Measurements from ENCODE around the gene XPR1. TPM values are rescaled to one million over a fixed set of nuclear protein-coding genes. Genes with fewer than 3 reads are reported as not detected.
A peak's percentile ranks its signal among the peaks of the same experiment; 100 is the strongest.

Gene XPR1
- total and polyA plus RNA-seq, 2 of the 8 experiments (the other 6 are each of a cell fraction or from before 2014, with no cell fraction given), result 28.6 to 43.9 TPM

DNA sequence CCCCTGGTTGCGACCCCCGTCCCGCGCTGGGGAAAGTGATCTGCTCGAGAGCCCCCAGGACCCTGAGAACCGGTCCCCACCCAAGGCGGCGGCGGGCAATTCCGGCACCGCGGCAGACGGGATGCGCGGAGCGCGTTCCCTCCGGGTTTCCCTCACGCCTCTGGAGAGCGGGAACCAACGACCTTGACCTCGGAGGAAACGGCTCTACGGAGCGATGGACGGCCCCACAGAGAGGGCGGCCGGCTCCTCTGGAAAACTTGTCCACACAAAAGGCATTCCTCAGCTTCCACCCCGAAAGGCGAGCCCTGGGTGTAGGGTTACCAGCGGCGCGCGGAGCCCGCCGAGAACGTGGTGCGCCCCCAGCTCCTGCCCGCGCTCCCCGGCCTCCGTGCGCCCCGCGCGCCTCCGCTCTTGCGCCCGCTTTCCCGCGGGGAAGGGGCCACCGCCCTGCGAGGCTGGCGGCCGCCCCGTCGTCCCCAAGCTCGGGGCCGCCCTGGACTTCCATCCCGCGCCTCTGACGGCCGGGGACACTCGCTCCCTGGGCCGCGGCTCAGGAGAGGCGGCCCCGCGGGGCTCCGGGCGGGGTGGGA is 280.5 kb downstream of the XPR1 start (continued):
- TF ChIP-seq CHD2 (IDR thresholded peaks at IDR 0.05; ENCODE audit: low read length) (no peak), TEAD4 (IDR thresholded peaks at IDR 0.05; ENCODE audit: low read depth, low read length) (no peak), TBP (IDR thresholded peaks at IDR 0.05; ENCODE audit: low read depth, low read length) (peak; percentile 50; the same call in 1 of the 2 replicates), CBX8 (IDR thresholded peaks at IDR 0.05; ENCODE audit: borderline replicate concordance, low read depth, low read length) (no peak), RXRA (IDR thresholded peaks at IDR 0.05; ENCODE audit: insufficient read depth, low read depth, low read length) (no peak), SP4 (IDR thresholded peaks at IDR 0.05; ENCODE audit: low read length) (no peak), EP300 (IDR thresholded peaks at IDR 0.05; ENCODE audit: borderline replicate concordance in 1 of 2, low read depth in 2 of 2, low read length in 2 of 2) (no peak), POU5F1 (IDR thresholded peaks at IDR 0.05; ENCODE audit: low read depth, low read length) (no peak), ASH2L (IDR thresholded peaks at IDR 0.05; ENCODE audit: low read length) (peak; percentile 66), SP2 (IDR thresholded peaks at IDR 0.05; ENCODE audit: low read length) (no peak), EGR1 (IDR thresholded peaks at IDR 0.05; ENCODE audit: borderline replicate concordance, low read depth, low read length) (no peak), SUZ12 (IDR thresholded peaks at IDR 0.05; ENCODE audit: low read length) (peak; percentile 71), BRCA1 (IDR thresholded peaks at IDR 0.05; ENCODE audit: low read depth, low read length) (no peak), BCL11A (IDR thresholded peaks at IDR 0.05; ENCODE audit: low read depth in 2 of 2, low read length in 2 of 2) (no peak), TAF1 (IDR thresholded peaks at IDR 0.05; ENCODE audit: low read depth, low read length) (peak; percentile 59; the same call in 1 of the 2 replicates), POLR2AphosphoS5 (IDR thresholded peaks at IDR 0.05; ENCODE audit: low read depth, low read length) (peak; percentile 17), MAFK (IDR thresholded peaks at IDR 0.05; ENCODE audit: low read depth, low read length) (no peak), BACH1 (IDR thresholded peaks at IDR 0.05; ENCODE audit: low read length) (peak; percentile 27; the same call in 1 of the 2 replicates), CHD1 (IDR thresholded peaks at IDR 0.05; ENCODE audit: low read depth, low read length) (no peak), SIRT6 (IDR thresholded peaks at IDR 0.05; ENCODE audit: low read length) (no peak), TAF7 (optimal IDR thresholded peaks at IDR 0.05; ENCODE audit: borderline replicate concordance, low read depth, low read length) (peak; percentile 21), SIX5 (IDR thresholded peaks at IDR 0.05; ENCODE audit: low read depth, low read length) (no peak)
- TF ChIP-seq, protein P1, sequence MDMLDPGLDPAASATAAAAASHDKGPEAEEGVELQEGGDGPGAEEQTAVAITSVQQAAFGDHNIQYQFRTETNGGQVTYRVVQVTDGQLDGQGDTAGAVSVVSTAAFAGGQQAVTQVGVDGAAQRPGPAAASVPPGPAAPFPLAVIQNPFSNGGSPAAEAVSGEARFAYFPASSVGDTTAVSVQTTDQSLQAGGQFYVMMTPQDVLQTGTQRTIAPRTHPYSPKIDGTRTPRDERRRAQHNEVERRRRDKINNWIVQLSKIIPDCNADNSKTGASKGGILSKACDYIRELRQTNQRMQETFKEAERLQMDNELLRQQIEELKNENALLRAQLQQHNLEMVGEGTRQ (IDR thresholded peaks at IDR 0.05; ENCODE audit: low read length), result no peak
- TF ChIP-seq, protein P2, sequence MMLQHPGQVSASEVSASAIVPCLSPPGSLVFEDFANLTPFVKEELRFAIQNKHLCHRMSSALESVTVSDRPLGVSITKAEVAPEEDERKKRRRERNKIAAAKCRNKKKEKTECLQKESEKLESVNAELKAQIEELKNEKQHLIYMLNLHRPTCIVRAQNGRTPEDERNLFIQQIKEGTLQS (IDR thresholded peaks at IDR 0.05; ENCODE audit: insufficient read depth, low read depth, low read length), result no peak
- TF ChIP-seq, protein P3, sequence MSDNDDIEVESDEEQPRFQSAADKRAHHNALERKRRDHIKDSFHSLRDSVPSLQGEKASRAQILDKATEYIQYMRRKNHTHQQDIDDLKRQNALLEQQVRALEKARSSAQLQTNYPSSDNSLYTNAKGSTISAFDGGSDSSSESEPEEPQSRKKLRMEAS (IDR thresholded peaks at IDR 0.05), result peak; percentile 54

Measured in H1 (cell line).